SIG-M5 (cell line): ENCODE results near the gene ADAMTS14.

ENCODE experiments used
- DNase-seq: peaks from one replicate; lab custom pipeline; 2025; lab: John Stamatoyannopoulos, UW

The ADAMTS14 gene

DNA sequence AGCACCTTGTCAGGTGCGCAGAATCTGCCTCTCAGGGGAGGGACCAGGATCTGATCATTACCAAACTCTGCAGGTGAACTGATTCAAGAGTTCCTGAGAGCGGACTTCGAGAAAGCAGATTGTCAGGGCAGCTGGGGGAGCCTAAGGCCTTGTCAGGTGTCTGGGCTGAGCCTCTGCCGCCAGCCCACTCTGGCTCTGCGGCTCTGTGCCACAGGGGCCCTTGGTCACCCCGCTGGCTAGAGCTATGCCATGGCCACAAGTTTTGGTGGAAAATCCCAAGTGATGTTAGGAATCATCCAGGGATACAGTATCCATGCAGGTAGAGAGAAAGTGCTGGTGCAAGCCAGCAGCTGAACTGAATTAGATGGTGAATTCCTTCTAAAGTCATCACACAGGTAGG is 4.2 kb downstream of the ADAMTS14 start:
- no peak for DNase-seq

DNA sequence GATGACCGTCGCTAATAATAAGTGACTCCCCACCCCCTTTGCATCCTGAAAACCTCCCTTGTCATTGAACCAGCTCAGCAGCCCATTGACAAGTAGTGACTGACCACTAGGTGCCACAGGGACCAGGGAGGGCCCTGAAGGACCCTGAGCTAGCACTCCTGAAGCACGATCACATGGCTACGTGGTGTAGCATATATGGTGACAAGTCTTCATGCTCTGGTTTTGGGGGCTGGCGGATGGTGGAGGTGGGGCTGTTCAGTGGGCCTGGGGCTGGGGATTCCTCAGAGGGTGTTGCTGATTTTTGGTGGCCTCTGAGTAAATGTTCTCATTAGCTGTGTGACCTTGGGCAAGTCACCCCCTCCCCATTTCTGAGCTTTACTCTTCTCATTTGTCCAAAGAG is 4.7 kb downstream of the ADAMTS14 start:
- no peak for DNase-seq

DNA sequence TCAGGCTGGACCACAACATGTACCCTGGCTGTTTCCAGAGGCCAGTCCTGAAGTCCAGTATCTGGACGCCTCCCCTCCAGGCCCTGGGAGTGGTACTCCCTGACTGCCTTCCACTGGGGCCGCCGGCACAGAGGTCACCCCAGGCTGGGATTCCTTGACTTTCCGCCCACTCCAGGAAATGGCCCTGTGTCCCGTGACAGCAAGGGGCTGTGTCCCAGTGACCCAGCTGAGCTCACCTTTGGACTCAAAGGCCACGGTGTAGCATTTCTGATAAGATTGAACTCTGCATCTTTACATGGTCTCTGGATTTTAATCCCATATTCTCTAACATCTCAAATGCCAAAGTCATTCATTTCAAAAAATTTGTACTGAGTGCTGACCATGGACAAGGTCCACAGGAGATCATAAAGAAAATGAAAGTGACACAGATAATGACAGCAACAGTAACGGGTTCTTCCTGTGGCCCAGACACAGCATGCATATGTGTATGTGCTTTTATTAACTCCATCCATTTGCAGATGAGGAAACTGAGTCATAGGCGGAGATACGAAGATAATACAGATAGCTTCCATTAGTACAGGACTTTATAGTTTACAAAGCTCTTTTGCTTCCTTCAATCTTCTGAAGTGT is 5.4 kb downstream of the ADAMTS14 start:
- DNase-seq = no peak

DNA sequence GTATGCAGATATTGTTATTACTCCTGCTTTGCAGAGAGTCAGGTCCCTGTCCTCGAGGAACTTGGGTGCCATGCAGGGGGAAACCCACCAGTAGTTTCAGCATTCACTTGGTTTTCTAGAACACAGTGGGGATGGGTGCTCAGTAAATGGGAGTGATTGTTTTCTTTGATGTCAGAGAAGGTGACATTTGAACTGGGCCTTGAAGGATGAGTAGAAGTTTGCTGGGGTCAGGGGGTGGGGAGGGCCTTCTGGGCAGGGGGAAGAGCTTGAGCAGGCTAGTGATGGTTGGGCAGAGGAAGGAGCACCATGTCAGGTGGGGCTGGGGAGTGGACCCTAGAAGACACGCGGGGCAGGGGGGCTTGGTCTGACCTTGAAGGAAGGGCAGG is 5.9 kb downstream of the ADAMTS14 start:
- DNase-seq = no peak

DNA sequence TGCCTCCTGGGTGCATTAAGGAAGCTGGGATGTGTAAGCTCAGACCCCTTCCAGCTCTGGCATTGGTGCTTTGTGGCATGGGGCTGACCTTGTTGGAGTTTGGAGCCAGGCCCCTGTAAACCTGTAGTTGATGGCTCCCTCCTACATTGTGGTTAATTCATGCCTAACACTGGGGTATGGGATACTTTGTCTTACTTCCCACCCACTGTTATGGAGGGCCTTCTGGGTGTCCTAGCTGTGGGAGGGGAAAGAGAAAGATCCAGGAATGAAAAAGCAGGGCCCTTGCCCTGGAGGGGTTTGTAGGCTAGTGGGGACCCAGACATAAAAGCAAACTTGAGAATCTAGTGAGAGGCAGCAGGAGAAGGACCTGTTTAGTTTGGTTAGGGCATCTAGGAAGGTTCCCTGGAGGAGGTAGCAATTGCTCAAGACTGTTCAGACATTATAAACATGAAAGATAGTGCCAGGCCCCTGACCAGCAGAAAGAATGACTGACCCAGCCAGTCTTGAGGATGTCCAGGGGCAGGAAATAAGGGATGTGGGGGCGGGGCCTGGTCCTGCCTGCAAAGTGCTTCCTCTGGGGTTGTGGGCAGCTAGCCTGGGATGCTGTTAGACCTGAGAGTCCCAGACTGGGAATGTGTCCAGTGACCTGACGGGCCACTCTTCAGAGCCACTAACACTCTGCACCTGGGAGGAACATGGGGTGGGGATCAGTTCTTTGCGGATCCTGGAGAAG is 6.6 kb downstream of the ADAMTS14 start:
- no peak for DNase-seq

DNA sequence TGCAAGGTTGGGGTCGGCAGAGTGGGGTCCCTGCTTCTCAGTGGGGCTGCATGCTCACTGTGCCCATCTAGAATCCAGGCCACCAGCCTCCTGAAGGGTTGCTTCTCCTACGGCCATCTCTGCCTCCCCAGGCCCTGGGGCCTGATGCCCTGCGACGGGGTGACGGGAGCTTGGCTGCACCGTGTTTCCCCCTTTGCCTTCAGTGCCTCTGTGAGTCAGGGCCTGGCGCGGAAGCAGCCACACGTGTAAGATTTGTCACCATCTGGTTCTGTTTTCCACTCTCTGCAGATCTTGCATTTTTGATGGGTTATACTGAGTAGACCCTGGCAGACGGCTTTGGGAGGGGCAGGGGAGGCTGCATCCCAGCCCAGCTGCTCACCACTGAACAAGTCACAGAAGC is 7.2 kb downstream of the ADAMTS14 start:
- DNase-seq = no peak

DNA sequence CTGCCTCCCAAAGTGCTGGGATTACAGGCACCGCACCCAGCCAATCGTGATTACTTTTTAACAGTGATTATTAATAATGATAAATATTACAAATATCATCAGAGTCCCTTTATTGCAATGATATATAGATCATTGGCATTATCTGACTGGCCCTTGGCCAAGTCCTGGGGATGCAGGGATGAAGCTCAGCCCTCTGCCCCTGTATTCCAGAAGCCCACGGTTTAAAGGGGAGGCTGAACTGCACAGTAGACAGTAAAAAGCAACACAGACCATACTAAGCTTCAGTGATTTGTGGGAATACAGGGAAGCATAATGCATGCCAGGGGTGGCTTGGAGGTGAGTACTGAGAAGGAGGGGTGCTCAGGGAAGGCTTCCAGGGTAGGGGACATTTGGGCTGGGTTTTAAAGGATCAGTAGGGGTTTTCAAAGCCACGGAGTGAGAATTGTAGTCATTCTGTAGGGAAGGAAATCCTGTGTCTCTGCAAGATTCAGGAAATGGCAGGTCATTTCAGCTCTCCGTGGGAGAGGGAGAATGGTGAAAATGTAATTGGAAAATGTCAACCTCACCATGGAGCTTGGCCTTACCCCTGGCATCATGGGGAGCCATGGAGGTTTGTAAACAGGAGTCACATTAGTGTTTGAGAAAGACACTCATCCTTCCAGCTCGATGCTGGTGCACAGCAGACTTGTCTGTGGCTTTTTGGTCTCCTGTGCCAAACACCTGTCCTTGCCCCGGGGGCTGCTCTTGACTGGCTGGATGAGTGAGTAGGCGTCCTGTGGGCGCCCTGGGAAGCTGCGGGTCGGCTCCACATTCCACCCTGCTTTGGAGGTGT is 8.8 kb downstream of the ADAMTS14 start:
- no peak for DNase-seq

DNA sequence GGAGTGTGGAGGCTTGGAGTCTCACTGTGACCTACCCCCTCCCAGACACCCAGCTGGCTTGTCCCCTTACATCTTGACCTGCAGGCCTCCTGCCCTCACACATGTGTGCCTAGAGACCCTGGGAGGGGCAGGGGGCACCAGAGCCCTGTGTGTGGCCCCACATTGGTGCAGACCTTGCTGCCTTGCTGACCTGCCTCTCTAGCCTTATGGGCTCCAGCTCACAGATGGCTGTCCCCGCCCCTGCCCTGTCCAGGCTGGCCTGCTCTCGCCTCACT is 9.4 kb downstream of the ADAMTS14 start:
- DNase-seq = no peak

DNA sequence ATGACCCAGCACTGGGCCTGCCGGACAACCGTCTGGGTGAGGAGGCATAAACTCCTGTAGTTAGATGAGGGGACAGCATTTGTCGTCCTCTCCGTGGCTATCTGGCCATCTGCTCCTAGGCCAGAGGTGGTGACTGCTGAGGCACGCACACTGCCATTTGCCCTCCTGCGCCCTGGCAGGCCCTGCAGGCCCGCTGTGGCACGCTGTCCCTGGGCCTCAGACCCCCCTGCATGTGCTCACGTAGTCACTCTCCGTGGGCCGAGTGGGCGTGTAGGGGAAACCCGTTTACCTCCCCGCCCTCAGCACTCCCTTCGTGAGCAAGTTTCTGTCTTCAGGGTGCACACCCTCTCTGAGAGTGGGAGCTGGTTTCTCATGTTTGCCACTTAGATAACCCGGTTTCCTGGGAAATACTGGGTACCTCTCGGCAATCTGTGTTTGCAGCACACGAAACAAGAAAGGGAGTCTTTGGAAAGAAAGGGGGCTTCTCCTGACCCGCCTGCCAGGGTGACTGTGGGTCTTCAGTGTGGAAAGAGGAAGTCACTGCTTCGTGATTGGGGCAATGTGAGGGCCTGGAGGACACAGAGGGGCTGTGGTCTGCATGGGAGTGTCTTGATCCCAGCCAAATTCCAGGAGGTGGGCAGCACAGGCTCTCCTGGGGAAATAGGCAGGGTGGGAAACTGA is 10.8 kb downstream of the ADAMTS14 start:
- no peak for DNase-seq

DNA sequence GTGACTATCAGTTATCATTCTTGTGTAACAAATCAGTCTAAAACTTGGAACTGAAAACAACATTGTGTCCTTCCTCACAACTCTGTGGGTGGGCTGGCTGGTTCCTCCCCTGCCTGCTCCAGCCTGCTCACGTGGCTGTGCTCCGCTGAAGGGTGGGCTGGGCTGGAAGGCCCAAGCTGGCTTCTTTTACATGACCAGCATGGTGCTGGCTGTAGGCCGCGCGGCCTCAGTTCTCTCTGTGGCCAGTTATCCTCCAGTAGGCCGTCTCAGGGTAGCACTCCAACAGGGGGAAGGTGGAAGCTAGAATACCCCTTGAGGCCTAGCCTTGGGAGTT is 11.3 kb downstream of the ADAMTS14 start:
- no peak for DNase-seq

DNA sequence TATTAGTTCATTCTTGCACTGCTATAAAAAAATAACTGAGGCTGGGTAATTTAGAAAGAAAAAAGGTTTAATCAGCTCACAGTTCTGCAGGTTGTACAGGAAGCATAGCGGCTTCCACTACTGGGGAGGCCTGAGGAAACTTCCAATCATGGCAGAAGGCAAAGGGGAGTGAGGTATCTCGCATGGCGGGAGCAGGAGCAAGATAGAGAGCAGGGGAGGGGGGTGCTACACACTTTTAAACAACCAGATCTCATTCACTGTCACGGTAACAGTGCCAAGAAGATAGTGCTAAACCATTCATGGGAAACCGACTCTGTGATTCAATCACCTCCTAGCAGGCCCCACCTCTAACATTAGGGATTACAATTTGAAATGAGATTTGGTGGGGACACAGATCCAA is 11.6 kb downstream of the ADAMTS14 start:
- no peak for DNase-seq

DNA sequence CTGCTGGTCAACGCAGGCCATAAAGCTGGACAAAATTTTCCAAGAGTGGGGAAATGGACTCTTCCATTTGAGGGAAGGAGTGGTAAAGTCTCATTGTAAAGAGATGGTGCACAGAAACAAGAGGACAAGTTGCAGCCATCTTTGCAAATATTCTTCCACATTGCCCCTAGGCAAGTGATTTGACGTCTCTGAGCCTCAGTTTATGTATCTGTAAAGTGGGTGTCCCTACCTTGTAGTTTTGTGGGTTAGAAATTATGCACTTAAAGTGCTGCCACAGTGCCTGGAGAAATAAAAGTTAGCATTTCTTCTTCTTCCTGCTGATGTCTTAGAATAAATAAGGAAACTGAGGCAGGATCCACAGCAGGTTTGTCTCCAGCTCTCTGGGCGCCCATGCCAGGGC is 12.1 kb downstream of the ADAMTS14 start:
- DNase-seq = no peak

DNA sequence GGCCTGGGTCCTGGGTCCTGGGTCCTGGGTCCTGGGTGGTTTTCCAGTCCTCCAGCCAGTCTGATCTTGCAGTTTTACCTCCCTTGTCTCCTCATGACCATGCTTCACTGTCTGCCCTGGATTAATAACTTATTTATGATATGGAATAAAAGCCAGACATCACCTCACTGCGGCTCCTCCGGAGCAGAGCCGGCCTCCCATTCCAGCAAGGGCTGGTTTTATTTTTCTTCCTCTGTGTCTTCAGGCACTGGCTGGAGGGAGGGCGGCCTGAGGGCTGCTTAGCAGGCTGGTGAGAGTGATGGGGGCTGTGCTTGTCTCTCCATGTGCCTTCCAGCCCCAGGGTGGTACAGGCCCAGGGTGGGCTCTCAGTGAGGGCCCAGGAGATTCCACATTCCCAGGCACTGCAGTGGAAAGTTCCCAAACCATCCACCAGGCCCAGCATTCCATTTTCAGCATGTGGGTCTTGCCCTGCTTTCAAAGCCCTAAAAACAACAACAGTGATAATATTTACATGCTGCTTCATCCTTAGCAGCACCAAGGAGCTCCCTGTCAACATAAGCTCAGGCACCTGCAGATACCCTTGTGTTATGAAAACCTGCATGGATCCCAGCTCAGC is 12.6 kb downstream of the ADAMTS14 start:
- no peak for DNase-seq

DNA sequence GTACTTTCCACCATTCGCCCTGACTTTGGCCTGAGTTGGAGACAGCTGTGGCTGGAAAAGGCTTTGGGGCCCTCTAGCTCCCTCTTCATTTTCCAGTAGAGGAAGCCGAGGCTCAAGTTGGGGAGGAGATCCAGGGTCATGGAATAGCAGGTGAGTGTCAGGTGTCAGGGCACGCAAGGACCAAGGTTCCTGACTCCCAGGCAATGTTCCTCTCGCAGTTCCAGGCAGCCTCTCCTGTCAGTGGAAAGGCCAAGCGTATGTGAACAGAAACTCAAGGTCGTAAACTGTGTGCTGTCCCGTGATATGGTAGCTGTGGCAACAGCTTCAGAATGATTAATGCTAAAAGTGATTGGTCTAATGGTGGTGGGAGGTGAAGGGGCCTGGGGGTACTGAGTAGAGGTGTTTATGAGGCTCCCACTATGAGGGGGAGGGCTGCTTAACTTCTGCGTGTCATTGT is 13.2 kb downstream of the ADAMTS14 start:
- DNase-seq = no peak

DNA sequence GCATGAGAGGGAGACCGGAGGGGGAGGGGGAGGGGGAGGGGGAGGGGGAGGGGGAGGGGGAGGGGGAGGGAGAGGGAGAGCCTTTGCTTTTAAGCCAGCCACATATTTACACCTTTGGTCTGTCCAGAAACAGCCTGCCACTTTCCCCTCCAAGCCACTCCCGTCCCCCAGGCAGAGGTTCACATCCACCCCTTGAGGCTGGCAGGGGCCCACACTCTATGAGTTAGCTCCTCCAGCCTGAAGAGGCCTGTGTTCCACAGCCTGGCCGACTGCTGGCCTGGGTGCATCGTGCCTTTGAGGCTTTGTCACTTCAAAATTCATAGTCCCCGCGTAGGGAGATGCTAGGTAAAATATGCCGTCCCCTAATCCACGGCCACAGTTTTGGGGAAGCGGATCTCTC is 16.5 kb downstream of the ADAMTS14 start:
- DNase-seq = no peak

DNA sequence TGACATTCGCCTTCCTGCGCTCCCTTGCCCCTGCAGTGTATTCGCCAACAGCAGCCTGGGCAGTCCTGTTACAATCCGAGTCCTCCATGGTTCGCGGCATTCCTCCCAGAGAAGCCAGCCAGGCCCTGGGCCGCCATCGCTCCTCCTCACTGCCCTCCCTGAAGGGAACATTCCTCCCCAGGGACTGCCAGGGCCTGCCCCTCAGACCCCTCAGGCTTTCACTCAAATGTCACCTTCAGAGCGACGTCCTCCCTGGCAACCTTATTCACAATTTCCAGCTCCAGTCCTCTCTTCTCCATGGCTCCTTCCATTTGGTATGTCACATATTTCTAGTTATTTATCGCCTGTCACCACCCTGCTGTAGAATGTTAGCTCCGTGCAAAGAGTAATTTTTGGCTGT is 17.4 kb downstream of the ADAMTS14 start:
- DNase-seq = no peak

DNA sequence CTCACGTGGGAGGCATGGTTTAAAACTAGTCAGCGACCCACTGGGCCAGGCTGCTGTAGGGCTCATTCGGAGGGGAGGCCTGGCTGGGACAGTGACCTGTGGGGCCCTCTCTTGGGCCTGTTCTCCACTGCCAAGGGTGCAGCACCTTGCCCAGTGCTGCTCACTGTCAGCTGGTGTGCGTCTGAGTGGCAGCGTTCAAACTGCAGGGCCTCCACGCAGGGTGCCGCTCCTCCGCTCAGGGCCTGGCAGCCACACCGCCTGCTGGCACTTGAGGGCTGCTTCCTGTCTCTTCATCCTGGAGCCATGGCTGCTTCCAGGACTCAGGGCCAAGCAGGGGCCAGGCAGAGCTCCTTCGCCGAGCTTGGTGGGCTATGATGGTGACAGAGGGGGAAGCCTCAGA is 18.3 kb downstream of the ADAMTS14 start:
- no peak for DNase-seq

DNA sequence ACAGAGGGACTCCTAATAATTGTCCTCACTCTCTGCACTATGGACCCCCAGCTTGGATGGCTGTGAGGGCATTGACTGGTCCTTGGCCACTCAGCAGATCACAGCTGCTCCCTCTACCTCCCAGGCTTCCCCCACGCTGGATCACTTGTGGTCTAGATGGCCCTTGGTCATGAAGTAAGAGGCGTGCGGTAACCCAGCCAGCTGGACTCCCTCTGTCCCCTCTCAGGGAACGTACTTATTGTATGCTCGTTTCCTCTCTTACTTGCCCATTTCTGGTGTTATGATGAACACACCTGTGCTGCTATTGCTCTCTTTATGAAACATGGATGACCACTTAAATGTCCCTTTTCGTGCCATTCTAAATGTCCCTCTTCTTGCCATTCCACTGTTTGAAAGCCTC is 19.3 kb downstream of the ADAMTS14 start:
- no peak for DNase-seq

DNA sequence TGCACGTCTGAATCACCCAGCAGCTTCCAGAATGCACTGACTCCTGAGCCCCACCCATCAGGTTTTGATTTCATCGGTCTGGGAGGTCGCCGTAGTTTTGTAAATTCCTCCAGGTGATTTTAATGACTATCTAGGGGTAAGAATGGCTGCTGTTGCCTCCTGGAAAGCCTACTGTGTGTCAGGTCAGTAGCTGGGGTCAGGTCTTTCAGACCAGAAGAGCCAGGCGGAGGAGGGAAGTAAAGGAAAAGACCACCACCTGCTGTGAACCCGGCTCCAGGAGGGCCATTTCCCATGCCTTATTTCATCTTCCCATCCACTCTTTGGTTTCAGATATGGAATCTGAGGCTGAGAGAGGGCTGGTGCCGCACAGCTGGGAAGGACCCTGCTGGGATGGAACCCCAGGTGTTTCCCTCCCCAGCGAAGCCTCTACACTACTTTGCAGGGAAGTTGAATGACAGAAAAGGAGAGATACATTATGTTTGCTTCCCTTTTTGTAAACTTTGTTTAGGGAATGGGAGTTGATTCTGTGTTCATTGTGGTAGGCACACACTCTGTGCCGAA is 19.8 kb downstream of the ADAMTS14 start:
- DNase-seq = no peak

DNA sequence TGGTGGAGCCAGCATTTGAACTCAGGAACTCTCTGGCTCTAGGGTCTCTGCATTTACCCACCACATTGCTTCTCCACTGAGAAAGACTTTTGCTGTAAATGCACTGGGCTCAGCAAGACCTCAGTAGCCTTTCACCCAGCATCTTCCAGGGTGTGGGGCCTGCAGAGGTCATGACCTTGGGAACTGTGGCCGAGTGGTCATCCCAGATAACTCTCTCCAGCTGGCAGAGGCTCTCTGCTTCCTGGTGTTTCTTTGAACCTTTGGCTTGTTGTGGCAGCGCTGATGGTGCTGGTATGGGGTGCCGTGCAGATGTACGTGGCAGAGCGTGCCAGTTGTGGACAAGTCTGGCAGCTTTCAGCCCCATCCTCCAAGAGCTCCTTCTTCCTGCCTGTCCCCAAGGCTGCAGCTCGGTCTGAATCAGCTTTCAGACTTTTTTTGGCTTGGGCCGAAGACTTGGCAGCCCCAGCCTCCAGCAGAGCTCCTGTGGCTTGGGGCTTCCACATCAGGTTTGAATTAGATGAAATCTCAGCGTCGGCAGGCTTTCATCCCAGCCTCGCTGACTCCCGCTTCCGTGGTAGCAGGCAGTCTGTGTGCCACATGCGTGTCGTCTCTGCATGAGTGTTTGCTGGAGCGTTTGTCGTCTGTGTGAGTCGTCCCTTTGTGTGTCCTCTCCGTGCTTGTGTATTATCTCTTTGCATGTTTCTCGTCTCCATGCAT is 21.5 kb downstream of the ADAMTS14 start:
- no peak for DNase-seq

DNA sequence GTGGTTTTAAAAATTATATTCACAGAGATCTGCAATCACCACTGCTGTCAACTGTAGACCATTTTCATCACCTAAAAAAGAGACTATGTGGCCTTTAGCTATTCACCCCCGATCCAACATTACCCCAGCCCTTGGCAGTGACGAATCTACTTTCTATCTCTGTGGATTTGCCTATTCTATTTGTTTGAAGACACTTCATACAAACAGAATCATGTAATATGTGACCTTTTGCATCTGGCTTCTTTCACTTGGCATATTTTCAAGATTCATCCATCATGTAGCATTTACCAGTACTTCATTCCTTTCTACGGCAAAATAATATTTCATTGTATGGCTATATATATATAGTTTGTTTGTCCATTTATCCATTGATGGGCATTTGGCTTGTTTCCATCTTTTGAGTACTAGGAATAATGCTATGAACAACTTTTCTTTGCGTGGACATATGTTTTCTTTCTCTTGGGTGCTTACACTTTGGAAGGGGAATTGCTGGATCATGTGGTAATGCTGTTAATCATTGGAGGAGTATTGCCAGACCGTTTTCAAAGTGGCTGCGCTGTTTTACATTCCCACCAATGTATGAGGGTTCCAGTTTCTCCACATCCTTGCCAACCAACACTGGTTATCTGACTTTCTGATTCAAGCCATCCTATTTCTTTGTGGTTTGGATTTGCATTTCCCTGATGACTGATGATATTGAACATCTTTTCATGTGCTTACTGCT is 22.3 kb downstream of the ADAMTS14 start:
- no peak for DNase-seq
